HUES64 (cell line): ENCODE results near the gene TK2.

Experiments
- H3K27ac ChIP-seq: 2 replicates; pipeline ENCODE4 v1.7.0; 2013; ENCODE audit warnings: low read depth, low read length, inconsistent platforms
- H3K27me3 ChIP-seq: 2 replicates; pipeline ENCODE4 v1.6.1; 2013; ENCODE audit warnings: mild to moderate bottlenecking, low read length; ENCODE audit not compliant: insufficient read depth
- H3K36me3 ChIP-seq: 2 replicates; pipeline ENCODE4 v1.6.1; 2013; ENCODE audit warnings: mild to moderate bottlenecking, low read length; ENCODE audit not compliant: insufficient read depth
- H3K4me1 ChIP-seq: 2 replicates; pipeline ENCODE4 v1.6.1; 2013; ENCODE audit warnings: mild to moderate bottlenecking, low read length, moderate library complexity; ENCODE audit not compliant: insufficient read depth
- H3K4me3 ChIP-seq: 2 replicates; pipeline ENCODE4 v1.5.1; 2013; ENCODE audit warnings: mild to moderate bottlenecking, low read length, moderate library complexity
- H3K9ac ChIP-seq: 2 replicates; pipeline ENCODE4 v1.6.1; 2013; ENCODE audit warnings: mild to moderate bottlenecking, low read depth, low read length
- H3K9me3 ChIP-seq: 2 replicates; pipeline ENCODE4 v1.6.1; 2013; ENCODE audit warnings: low read depth, low read length; ENCODE audit not compliant: insufficient read depth
- WGBS: fragments of 150-250, 120-280 bp; methylation state at CpG from one replicate; pipeline ENCODE4 v1.1.7; 2013; ENCODE audit warnings: missing lambda C conversion rate; 5-methylcytosine and 5-hydroxymethylcytosine counted together

The TK2 gene

DNA sequence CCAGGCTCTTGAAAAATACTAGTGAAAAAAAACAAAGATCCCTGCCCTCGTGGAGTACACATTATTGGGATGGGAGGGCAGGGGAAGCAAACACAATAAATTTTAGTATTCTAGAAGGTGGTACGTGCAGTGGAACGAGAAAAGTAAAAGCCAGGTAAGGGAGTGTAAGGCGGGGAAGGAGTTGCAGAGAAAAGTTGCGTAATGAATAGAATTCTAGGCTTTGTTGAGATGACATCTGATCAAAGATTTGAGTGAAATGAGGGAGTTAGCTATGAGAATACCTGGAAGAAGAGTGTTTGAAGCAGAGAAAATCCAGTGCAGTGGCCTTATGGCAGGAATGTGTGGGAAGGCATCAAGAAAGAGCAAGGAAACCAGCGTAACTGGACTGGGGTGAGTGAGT, 4.6 kb upstream of the TK2 start:
- Histone ChIP-seq H3K4me1 (no peaks in the 10 kb centered on the region), H3K27me3 (peaks cover 8% of the 10 kb centered on the region), H3K9ac (no peak overlapping the region), H3K36me3 (no peaks in the 10 kb centered on the region), H3K4me3 (no peak overlapping the region), H3K27ac (no peak overlapping the region), H3K9me3 (no peaks in the 10 kb centered on the region)
- WGBS = 95% methylated on average over 6 of the region's 6 CpGs

- H3K4me3 ChIP-seq = no peak overlapping the region
- WGBS = 93% methylated on average over 3 of the region's 3 CpGs
- no peak overlapping the region for H3K9ac ChIP-seq
- H3K27me3 ChIP-seq = peaks cover 8% of the 10 kb centered on the region
- H3K36me3 ChIP-seq = no peaks in the 10 kb centered on the region
- H3K27ac ChIP-seq = no peak overlapping the region
- peaks cover 3% of the 10 kb centered on the region; the same call in 1 of the 2 replicates for H3K4me1 ChIP-seq
- no peaks in the 10 kb centered on the region for H3K9me3 ChIP-seq
Measured at GRCh38 chr16:66554021-66554420, 4.1 kb upstream of the TK2 start.

GRCh38 chr16:66553223-66553622, 3.3 kb upstream of the TK2 start:
- H3K9ac ChIP-seq = no peak overlapping the region
- peaks cover 5% of the 10 kb centered on the region; the same call in 1 of the 2 replicates for H3K4me1 ChIP-seq
- peak overlapping the region; percentile 61; the same call in 1 of the 2 replicates for H3K4me3 ChIP-seq
- peaks cover 8% of the 10 kb centered on the region for H3K27me3 ChIP-seq
- no peaks in the 10 kb centered on the region for H3K9me3 ChIP-seq
- 87% methylated on average over 8 of the region's 8 CpGs for WGBS
- H3K27ac ChIP-seq = no peak overlapping the region
- no peaks in the 10 kb centered on the region for H3K36me3 ChIP-seq

DNA sequence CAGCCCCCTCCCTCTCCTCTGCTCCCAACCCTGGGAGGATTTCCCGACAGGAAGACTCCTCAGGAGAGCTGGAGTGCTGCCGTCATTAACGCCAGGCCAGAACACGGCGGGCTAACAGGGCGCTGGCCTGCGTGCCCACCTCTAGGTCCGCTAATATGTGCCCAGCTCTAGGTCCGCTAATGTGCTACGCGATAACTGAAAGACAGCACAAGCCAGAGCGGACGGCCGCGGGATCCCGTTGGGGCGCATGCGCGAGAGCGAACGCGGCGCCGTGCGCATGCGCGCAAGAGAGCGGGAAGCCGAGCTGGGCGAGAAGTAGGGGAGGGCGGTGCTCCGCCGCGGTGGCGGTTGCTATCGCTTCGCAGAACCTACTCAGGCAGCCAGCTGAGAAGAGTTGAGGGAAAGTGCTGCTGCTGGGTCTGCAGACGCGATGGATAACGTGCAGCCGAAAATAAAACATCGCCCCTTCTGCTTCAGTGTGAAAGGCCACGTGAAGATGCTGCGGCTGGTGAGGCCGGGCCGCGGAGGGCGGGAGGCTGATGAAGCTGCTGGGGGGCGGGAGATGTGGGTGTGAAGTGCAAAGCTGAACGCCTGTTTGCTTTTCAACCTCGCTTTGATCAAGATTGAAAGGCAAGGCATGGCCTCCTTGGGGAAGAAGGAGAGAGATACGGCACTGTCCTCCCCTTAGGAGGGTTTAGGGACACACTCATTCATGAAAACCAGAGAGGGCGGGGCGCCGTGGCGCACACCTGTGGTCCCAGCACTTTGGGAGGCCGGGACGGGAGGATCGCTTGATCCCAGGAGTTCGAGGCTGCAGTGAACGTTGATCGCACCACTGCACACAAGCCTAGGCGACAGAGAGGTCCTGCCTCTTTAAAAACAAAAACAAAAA, 2.6 kb upstream of the TK2 start, which contains the start of gene CKLF:
Gene CKLF (plus strand): TSS at position 291 of the 892 bp plus-strand sequence. CDS start 140 bp downstream, at position 431.
- WGBS = 24% methylated on average over 63 of the region's 63 CpGs
- peaks cover 8% of the 10 kb centered on the region for H3K27me3 ChIP-seq

GRCh38 chr16:66551788-66552285, 1.9 kb upstream of the TK2 start:
- H3K27ac ChIP-seq = peak overlapping the region; percentile 51; the same call in 1 of the 2 replicates
- H3K36me3 ChIP-seq = no peaks in the 10 kb centered on the region
- peak overlapping the region; percentile 61 for H3K4me3 ChIP-seq
- H3K9ac ChIP-seq = peak overlapping the region; percentile 65
- H3K4me1 ChIP-seq = peaks cover 5% of the 10 kb centered on the region; the same call in 1 of the 2 replicates
- WGBS = 72% methylated on average over 8 of the region's 8 CpGs
- H3K27me3 ChIP-seq = peaks cover 8% of the 10 kb centered on the region
- H3K9me3 ChIP-seq = no peaks in the 10 kb centered on the region

More for the DNA sequence above, 2.6 kb upstream of the TK2 start, which contains the start of gene CKLF:
- Histone ChIP-seq H3K27ac (peak within 1 kb of the TSS; percentile 51), H3K9ac (peak within 1 kb of the TSS; percentile 65), H3K4me3 (peak within 1 kb of the TSS; percentile 61), H3K9me3 (no peaks in the 10 kb centered on the region), H3K4me1 (peaks cover 5% of the 10 kb centered on the region; the same call in 1 of the 2 replicates), H3K36me3 (no peaks in the 10 kb centered on the region)

DNA sequence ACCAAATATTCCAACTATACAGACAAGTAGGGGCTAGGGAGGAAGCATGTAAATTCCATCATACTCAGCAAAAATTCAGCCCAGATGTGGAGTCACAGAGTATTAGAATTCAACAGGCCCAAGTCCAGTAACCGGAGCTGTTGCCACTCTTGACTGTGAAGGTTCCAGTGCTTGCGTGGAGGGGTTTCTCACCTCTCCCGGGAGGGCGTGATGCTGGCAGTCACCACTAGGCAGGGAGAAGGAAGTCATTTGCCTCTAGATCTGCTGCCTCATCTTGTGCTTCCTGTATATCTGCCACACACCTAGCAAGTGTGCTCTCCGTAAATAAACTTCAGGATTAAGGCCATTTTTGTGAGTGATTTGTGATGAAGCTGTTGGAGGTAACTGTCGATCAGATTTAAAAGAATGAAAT, 1.4 kb upstream of the TK2 start:
- Histone ChIP-seq H3K4me1 (peaks cover 5% of the 10 kb centered on the region; the same call in 1 of the 2 replicates), H3K27ac (no peak overlapping the region), H3K4me3 (no peak overlapping the region), H3K9ac (no peak overlapping the region), H3K9me3 (no peaks in the 10 kb centered on the region), H3K36me3 (no peaks in the 10 kb centered on the region), H3K27me3 (peaks cover 8% of the 10 kb centered on the region)
- WGBS = 88% methylated on average over 6 of the region's 6 CpGs

DNA sequence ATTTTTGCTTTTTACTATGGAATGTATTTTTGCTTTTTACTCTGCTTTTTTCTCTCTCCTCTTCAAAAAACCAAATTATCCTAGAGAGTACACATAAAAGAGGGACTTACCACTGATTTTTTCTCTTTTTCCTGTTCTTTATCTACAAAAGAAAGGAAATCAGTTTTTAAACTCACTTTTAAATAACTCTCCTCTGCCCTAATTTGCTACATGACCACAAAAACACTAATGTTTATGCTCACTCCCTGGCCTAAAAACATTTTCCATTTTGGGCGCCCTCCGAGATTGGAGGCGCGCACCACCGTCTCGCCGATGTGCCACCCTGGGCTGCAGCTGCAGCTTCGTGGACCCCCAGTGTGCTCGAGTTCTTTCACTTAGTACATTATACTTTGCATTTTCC, 1.1 kb downstream of the TK2 start:
- Histone ChIP-seq H3K4me3 (peak overlapping the region; percentile 69), H3K9ac (peak overlapping the region; percentile 90), H3K9me3 (no peaks in the 10 kb centered on the region), H3K27me3 (peaks cover 8% of the 10 kb centered on the region), H3K27ac (no peak overlapping the region), H3K4me1 (peaks cover 5% of the 10 kb centered on the region; the same call in 1 of the 2 replicates), H3K36me3 (no peaks in the 10 kb centered on the region)
- WGBS = 92% methylated on average over 9 of the region's 9 CpGs

DNA sequence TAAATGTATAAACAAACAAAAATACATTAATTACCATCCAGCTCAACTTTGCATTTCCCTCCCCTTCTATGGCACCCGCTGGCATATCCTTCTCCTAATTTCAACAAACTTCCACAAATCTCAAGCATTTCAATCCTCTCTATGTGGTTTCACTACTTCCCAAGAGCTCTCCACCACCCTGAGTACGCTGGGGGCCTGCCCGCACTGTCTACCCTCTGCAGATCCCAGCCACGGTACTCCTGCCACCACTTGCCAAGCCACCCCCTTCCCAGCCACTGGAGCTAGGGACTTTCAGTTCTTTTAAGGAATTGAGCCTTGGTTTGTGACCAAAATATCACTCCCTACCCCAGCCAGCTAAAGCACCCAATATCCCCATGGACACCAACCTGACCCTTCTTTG, 1.9 kb downstream of the TK2 start:
- 96% methylated on average over 4 of the region's 4 CpGs for WGBS

GRCh38 chr16:66547101-66547989, 2.6 kb downstream of the TK2 start:
- H3K9ac ChIP-seq = no peak overlapping the region
- peaks cover 7% of the 10 kb centered on the region for H3K4me1 ChIP-seq
- H3K27ac ChIP-seq = no peak overlapping the region
- 90% methylated on average over 5 of the region's 5 CpGs for WGBS
- H3K9me3 ChIP-seq = no peaks in the 10 kb centered on the region
- H3K27me3 ChIP-seq = no peaks in the 10 kb centered on the region
- H3K36me3 ChIP-seq = no peaks in the 10 kb centered on the region
- H3K4me3 ChIP-seq = no peak overlapping the region

More for the DNA sequence above, 1.9 kb downstream of the TK2 start:
- no peak overlapping the region for H3K4me3 ChIP-seq
- no peaks in the 10 kb centered on the region for H3K9me3 ChIP-seq
- H3K27ac ChIP-seq = no peak overlapping the region
- H3K4me1 ChIP-seq = peaks cover 5% of the 10 kb centered on the region; the same call in 1 of the 2 replicates
- no peak overlapping the region for H3K9ac ChIP-seq
- H3K36me3 ChIP-seq = no peaks in the 10 kb centered on the region
- peaks cover 6% of the 10 kb centered on the region for H3K27me3 ChIP-seq

DNA sequence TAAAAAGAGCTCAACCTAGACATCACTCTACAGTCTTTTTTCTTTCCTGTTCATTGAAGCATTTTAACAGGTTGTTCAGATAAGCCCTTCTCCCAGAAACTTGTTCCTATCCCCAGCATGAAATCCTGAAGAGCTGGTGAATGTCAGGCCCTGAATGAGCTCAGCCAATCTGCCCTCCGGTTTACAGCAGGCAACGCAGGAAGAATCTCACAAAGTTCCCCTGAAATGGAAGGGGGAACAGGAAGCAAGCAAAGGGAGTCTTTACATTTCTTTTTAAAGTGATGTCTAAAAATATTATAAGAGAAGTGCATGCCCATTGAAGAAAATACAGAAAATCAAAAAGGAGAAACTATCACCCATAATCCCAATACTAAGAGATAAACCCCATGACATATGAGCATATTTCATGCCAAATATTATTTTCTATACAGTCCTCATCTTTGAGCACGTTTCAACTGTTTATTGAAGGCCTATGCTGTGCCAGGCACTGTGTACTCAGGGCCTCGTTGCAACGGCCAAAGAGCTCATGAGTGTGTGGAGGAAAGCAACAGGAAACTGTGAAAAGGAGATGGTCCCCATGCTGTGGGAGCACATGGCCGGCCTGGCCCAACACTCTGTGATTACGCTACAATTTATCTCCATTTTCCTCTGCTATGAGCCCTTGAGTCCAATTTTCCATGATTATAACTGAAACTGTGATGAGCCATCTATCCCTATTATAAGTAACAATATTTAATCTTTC, 5.7 kb downstream of the TK2 start:
- Histone ChIP-seq H3K4me3 (no peak overlapping the region), H3K4me1 (peaks cover 14% of the 10 kb centered on the region), H3K36me3 (no peaks in the 10 kb centered on the region), H3K27me3 (no peaks in the 10 kb centered on the region), H3K9ac (no peak overlapping the region), H3K9me3 (no peaks in the 10 kb centered on the region), H3K27ac (no peak overlapping the region)
- 91% methylated on average over 7 of the region's 7 CpGs for WGBS
